ENCODE data around the gene MIPOL1.
"Not testable (repeated sequence)": the region's sequence is repeated elsewhere in the genome, so short reads cannot be mapped to it uniquely, and the experiment has no call there.

The MIPOL1 gene, protein sequence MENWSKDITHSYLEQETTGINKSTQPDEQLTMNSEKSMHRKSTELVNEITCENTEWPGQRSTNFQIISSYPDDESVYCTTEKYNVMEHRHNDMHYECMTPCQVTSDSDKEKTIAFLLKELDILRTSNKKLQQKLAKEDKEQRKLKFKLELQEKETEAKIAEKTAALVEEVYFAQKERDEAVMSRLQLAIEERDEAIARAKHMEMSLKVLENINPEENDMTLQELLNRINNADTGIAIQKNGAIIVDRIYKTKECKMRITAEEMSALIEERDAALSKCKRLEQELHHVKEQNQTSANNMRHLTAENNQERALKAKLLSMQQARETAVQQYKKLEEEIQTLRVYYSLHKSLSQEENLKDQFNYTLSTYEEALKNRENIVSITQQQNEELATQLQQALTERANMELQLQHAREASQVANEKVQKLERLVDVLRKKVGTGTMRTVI

DNA sequence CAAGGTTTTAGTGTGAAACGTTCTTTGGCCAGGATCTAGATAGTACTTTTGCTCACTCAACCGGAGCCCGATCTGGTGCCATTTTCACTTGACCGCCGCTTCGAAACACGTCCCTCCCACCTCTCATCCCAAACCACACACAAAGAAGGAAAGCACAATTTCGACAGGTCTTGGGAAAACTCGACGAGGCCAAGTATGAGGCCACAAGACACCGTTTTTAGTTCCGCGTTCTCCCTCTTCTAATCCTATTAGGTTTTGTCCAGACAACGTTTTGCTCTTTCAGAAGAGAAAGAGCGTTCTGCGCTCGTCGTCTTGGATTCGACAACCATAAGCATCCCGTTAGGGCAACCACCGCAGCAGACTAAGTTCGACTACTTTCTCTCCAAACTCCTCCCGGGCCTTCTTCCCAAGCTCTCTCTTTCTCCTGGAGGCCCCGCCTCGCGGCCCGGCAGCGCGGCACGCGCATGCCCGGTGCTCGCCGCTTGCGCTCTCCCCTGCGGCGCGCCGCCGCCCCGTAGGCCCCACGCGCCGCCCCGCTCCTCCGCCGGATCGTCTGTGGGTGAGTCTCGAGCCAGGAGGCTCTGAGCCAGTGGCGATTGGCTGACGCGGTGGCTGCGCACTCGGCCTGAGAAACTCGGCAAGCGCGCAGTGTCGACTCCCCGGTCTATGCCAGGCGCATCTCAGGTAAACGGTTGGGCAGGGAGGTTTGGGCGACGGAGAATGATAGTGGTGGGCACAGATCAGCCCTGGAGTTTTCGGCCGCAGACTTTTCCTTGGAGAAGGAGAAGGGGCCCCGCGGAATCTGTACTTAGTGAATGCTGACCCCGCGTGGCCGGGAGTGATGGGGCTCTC, at the start of gene MIPOL1:
TSS of gene MIPOL1 (plus strand) at position 517 of the 852 bp plus-strand sequence. CDS start 49,952 bp downstream, outside the sequence.
- DNase-seq: peak; percentile 31

DNA sequence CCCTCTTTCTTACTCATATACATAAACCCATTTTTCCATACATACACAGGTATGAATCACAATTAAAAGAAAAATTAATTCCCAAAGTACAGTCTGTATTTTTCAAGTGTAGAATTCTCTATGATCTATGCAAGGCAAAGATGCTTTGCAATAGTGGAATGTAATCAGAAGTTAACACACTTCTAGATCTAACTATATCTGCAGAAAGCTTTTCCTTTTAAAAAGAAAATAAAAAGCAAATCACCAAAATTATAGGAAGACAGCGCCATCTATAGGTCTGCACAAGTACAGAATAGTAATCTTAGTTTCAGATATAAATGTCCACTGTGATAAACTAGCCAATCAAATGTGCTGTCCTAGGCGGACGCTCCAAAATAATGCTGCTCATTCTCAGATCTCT, 47.3 kb upstream of the MIPOL1 start:
- peak; percentile 23 for DNase-seq

DNA sequence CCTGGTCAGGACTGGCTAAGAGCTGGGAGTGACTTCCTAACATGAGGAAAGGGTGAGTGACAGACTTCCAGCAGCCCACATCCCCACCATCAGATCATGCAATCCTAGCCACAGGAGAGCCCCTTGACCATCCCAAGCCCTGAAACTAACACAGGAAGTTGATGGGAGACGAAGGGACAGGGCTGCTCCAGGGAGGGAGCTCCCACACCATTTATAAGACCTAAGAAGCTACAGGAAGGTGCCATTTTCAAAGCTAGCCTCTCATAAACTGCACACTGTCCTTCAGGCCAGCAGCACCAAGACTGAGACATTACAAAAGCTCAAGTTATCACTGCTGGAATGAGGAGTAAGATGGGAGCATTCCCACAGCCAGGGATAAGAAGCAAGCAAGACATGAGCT, 44.7 kb upstream of the MIPOL1 start:
- DNase-seq: no peak

GRCh38 chr14:37153483-37153882, 44.3 kb upstream of the MIPOL1 start:
- DNase-seq: no peak

GRCh38 chr14:37157987-37158386, 39.8 kb upstream of the MIPOL1 start:
- DNase-seq: no peak

DNA sequence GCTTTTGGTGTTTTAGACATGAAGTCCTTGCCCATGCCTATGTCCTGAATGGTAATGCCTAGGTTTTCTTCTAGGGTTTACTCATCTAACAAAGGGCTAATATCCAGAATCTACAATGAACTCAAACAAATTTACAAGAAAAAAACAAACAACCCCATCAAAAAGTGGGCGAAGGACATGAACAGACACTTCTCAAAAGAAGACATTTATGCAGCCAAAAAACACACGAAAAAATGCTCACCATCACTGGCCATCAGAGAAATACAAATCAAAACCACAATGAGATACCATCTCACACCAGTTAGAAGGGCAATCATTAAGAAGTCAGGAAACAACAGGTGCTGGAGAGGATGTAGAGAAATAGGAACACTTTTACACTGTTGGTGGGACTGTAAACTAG, 35.4 kb upstream of the MIPOL1 start:
- DNase-seq: not testable (repeated sequence)

- DNase-seq: no peak
Observed at GRCh38 chr14:37165794-37166193, 31.9 kb upstream of the MIPOL1 start.

GRCh38 chr14:37167151-37168047, 30.3 kb upstream of the MIPOL1 start:
- DNase-seq: no peak

DNA sequence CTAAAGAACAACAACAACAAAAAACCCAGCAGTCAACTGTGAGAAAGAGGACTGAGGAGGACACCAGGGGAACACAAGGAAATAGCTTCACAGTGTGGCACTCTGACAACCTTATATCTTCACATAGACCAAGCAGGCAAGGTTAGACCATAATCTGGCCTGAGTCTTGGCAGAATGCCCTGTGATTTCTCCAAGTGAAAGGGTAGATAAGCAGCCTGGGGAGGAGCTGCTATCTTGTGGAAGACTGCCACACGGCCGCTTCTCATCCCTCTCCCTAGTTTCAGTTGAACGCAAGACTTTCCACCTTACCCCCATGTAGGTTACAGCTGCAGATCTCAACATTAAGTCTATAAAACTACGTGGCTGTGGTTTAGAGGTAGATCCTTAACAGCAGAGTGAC, 29.0 kb upstream of the MIPOL1 start:
- DNase-seq: no peak

GRCh38 chr14:37170237-37170636, 27.5 kb upstream of the MIPOL1 start:
- DNase-seq: no peak

DNA sequence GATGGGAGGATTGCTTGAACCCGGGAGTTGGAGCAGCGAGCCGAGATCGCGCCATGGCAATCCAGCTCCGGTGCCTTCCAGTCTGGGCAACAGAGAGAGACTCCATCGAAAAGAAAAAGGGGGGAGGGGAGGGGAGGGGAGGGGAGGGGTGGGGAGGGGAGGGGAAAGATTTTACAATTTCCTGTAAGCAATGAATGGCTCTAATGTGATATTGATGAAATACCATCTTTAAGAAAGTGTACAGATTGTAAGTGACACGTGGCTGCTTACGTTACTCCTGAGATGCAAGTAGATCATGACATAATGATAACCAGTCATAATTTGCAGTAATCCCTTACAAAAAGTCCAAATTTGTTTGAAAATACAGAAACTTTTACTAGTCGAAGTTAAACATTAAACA, 26.7 kb upstream of the MIPOL1 start:
- DNase-seq: no peak

DNA sequence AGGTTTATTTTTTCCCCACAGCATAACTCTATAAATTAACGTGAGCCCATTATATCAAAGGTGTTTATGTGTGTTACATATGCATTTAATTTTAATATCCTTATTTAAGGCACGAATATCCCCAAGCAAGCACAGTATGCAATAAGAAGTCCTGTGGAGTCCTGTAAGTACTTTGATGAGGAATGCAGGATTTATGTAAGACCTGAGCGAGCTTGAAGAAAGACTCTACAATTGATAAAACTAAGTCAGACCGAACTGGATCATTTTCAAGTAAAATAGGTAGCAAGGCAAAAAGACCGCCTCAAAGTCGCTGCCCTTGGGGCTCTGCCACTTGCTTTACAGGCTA, 26.1 kb upstream of the MIPOL1 start:
- DNase-seq: no peak

DNA sequence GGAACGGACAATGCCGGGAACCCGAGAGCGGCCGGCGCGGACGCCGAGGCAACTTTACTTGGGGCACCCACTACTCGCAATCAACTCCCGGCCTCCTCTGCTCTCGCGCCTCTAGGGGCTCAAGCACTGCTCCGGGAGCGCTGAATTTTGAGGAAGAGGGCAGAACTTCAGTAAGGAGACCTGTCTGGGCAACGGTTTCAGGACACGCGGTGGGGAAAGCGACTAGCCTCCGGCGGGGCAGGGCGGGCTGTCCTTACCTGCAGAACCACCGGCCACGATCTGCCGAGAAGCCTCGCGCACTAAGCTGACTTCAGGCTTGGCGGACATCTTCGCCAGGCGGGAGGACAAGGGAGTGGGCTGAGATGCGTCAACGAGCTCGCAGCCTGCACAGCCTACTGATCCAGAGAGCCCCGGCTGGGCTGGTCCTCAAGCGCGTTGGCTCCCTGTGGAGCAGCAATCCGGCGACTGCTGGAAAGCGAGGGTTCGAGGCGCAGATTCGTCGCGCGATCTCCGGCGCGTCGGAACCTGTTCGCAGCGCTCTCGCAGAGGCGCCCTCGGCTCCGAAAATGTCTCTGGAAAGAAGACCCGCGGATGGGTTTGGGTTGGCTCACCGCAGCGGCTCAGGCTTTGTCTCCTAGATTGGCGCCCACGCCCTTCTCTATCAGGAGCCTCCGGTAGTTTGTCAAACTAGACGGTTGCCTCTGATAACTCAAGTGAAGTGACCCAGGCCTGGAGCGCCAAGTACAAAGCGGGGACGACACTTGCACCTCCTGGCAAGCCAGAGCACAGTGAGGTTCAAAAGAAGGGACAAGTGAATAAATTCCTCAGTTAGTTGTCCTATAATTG, 25.5 kb upstream of the MIPOL1 start, which contains the start of gene SLC25A21:
TSS of gene SLC25A21 (minus strand) at position 583 of the 846 bp plus-strand sequence.
- DNase-seq: peak; percentile 16

DNA sequence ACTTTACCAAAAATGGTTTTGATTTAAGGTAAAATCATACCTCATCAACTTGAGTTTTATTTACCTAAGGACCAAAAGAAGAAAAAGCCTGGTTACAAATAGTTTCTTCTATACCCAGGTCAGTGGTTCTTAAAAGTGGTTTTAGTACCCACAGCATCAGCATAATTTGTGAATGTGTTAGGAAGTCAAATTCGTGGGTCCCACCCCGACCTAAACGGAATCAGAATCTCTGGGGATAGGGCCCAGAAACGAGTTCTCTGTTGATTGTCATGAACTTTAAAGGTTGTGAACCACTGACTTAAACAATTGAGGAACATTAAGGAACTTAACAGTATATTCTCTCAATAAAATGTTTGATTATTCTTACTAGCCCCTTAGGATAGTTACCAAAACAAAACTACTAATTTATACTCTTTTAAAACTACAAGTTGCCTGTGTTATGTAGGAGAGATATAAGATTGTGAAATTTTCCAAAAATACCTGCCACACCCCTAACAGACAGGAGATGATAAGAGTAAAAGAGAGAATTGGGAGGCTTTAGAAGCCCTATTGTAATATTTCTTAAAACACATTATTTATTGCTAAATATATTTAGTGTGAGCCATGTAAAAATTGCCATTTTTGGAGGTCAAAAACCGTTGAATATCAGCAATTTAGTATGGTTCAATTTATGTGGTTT, 24.7 kb upstream of the MIPOL1 start:
- DNase-seq: no peak

- no peak for DNase-seq
Observed at GRCh38 chr14:37179896-37180502, 17.7 kb upstream of the MIPOL1 start.

- not testable (repeated sequence) for DNase-seq
Observed at GRCh38 chr14:37180886-37181285, 16.9 kb upstream of the MIPOL1 start.

DNA sequence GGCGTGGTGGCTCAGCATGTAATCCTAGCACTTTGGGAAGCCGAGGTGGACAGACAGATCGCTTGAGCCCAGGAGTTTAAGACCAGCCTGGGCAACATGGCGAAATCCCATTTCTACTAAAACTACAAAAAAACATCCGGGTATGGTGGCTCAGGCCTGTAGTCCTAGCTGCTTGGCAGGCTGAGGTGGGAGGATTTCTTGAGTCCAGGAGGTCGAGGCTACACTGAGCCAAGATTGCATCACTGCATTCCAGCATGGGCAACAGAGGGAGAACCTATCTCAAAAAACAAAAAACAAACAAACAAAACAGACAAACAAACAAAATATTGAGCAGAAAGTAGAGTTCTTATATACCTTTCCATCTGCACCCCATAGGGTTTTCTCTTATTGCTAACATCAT, 16.3 kb upstream of the MIPOL1 start:
- DNase-seq: no peak

DNA sequence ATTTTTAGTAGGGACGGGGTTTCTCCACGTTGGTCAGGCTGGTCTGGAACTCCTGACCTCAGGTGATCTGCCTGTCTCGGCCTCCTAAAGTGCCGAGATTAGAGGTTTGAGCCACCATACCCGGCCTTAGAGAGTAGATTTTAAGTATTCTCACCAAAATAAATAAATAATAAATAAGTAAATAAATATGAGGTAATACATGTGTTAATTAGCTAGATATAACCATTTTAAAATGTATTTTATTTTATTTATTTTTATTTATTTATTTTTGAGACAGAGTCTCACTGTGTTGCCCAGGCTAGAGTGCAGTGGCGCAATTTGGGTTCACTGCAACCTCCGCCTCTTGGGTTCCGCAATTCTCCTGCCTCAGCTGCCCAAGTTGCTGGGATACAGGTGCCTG, 13.2 kb upstream of the MIPOL1 start:
- not testable (repeated sequence) for DNase-seq

DNA sequence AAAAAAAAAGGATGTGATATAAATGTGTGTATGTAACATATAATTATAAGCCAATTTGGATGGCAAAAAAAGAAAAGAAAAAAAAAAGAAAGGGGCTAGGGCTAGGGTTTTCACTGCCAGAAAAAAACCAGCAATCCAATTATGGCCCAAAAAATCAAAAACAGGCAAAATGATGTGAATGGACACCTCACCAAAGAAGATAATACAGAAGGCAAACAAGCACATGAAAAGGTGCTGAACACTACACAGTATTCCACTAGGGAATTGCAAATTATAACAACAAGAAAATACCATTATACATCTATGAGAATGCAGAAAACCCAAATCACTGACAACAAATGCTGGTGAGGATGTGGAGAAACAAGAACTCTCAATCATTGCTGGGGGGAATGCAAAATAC, 12.1 kb upstream of the MIPOL1 start:
- no peak for DNase-seq

- DNase-seq: no peak
Observed at GRCh38 chr14:37186865-37187264, 10.9 kb upstream of the MIPOL1 start.

DNA sequence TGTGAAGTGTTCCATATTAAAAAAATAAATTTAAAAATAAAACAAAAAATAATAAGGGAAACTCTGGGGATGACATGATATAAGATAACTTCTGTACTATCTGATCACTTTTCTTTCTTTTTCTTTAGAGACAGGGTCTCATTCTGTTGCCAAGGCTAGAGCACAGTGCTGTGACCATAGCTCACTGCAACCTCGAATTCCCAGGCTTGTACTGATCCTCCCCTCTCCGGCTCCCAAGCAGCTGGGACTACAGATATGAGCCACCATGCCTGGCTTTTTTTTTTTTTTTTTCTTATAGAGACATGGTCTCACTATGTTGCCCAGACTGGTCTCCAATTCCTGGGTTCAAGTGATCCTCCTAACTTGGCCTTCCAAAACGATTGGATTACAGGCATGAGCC, 10.4 kb upstream of the MIPOL1 start:
- no peak for DNase-seq
